C4-2B (cell line): ENCODE results near the gene ZSCAN31.

Experiments used
- H3K27ac ChIP-seq: fragments of 450-650 bp; 2 replicates; pipeline ENCODE4 v1.5.1; 2017
- ZFX ChIP-seq: fragments of 450-650 bp; IDR thresholded peaks from 2 replicates; pipeline ENCODE4 v1.6.1; 2017
- TF ChIP-seq, protein P1 (sequence below): fragments of 450-650 bp; conservative IDR thresholded peaks from 2 replicates; pipeline ENCODE4 v1.5.1; 2017; ENCODE audit warnings: mild to moderate bottlenecking

ZSCAN31 gene

DNA sequence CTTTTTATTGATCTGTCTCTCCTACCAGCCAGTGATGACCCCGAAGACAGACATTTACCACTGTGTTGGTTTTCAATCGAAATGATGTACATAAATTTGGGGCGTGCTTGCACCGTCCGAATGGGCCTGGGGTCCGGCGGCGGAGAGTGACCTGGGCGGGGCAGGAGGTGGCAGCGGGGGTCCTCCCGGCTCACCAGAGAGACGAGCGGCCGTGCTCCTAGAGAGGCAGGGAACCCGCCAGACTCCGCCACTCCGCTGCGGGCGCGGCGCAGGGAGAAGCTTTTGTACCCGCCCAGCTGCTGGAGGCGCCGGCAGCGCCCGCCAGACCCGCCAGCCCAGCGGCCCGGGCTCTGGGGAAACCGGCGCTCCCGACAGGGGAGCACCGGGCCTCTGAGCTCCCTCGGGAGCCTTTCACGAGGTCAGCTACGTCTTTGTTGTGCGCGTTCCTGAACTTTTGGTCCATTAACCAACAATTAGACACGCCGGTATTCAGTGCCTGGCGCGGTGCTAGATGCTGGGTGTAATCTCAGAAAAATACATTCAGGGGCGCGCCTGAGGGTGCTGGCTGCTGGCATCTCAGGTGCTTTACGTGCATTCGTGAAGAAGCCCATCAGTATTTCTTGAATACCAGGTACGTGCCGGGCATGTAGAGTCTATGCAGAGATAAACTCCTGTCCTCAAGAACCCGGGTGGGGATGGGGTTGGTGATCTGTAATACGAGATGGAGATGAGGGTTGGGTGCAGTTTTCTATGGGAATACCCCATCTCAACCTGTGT is 54.5 kb downstream of the ZSCAN31 start, which contains the start of gene PGBD1:
TSS of gene PGBD1 (plus strand) at position 285 of the 777 bp plus-strand sequence. CDS start 2,242 bp downstream, outside the sequence.
- TF ChIP-seq ZFX = no peak
- TF ChIP-seq, protein P1, sequence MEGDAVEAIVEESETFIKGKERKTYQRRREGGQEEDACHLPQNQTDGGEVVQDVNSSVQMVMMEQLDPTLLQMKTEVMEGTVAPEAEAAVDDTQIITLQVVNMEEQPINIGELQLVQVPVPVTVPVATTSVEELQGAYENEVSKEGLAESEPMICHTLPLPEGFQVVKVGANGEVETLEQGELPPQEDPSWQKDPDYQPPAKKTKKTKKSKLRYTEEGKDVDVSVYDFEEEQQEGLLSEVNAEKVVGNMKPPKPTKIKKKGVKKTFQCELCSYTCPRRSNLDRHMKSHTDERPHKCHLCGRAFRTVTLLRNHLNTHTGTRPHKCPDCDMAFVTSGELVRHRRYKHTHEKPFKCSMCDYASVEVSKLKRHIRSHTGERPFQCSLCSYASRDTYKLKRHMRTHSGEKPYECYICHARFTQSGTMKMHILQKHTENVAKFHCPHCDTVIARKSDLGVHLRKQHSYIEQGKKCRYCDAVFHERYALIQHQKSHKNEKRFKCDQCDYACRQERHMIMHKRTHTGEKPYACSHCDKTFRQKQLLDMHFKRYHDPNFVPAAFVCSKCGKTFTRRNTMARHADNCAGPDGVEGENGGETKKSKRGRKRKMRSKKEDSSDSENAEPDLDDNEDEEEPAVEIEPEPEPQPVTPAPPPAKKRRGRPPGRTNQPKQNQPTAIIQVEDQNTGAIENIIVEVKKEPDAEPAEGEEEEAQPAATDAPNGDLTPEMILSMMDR = no peak
- H3K27ac ChIP-seq = no peak within 1 kb of the TSS

DNA sequence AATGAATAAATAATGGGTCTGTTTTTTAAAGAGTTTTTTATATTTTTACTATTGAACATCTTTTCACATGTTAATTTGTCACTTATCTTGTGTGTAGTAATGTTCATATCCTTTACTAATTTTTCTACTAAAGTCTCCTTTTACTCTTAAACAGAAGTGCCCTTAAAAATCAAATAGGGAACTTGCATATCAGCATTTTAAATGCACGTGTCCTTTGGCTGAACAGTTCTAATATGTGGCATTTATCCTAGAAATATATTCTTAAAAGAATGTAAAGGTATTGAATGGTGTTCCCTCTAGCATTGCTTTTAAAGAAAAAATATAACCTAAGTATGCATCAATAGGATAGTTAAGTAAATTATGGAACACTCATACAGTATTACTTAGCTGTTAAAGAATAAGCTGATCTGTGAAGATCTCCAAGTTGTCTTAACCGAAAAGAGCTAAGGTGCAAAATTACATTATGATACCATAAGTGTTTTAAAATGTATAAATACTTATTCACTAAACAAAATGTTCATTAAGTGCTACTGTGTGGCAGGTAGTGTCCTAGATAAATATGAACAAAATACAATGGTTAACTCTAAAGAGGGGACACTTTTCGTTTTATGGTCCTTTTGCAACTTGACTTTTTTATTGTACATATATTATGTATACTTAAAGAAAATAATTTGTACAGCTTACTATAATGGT is 55.2 kb downstream of the ZSCAN31 start:
- no peak for TF ChIP-seq ZFX
- TF ChIP-seq, protein P1 = no peak
- H3K27ac ChIP-seq = no peak overlapping the region

- TF ChIP-seq, protein P1 = no peak
- no peak for TF ChIP-seq ZFX
- no peak overlapping the region for H3K27ac ChIP-seq
Observed at GRCh38 chr6:28277746-28278145, 58.2 kb downstream of the ZSCAN31 start.

- no peak overlapping the region for H3K27ac ChIP-seq
- TF ChIP-seq ZFX = no peak
- TF ChIP-seq, protein P1 = no peak
Observed at GRCh38 chr6:28274888-28275287, 61.1 kb downstream of the ZSCAN31 start.
